ENCODE data around the gene PKHD1.

- TF ChIP-seq AFF4 (CRISPR knock-in tag; IDR thresholded peaks at IDR 0.05) (no peak), RAD21 (CRISPR knock-in tag; IDR thresholded peaks at IDR 0.05) (no peak), ZNF724P (CRISPR knock-in tag; IDR thresholded peaks at IDR 0.05; ENCODE audit: borderline replicate concordance) (no peak)
Observed at GRCh38 chr6:51684603-51685002, 402.8 kb downstream of the PKHD1 start.

Data from HepG2 (cell line).